Stomach (tissue), 9 donors: ENCODE measurements around the gene RARG. TPM values are rescaled to one million over a fixed set of nuclear protein-coding genes. Genes with fewer than 3 reads are reported as not detected.

ENCODE experiments used
- DNase-seq, 2 donors: peaks; one replicate each; pipeline versions ENCODE4 v3.0.0 to v3.0.0-alpha.2; 2013 to 2019
- H3K27ac ChIP-seq, 5 donors: fragments of 200-600 bp in 4 of 5; sonication (generic) in 4 of 5; one replicate each; pipeline ENCODE4 v1.5.1; 2013 to 2019; ENCODE audit warnings: mild to moderate bottlenecking in 1 of 5, moderate library complexity in 1 of 5
- H3K27me3 ChIP-seq, 3 donors: fragments of 200-600 bp; sonication (generic); one replicate each; pipeline ENCODE4 v1.5.1; 2017 to 2019; ENCODE audit warnings: mixed run types in 1 of 3
- H3K36me3 ChIP-seq, 4 donors: fragments of 200-600 bp; sonication (generic); 1 replicate in 3 of 4; 2 replicates in 1 of 4; pipeline ENCODE4 v1.5.1; 2016 to 2019
- H3K4me1 ChIP-seq, 4 donors: fragments of 200-600 bp; sonication (generic); one replicate each; pipeline ENCODE4 v1.5.1; 2016 to 2019
- H3K4me3 ChIP-seq, 4 donors: fragments of 200-600 bp; sonication (generic) in 3 of 4; one replicate each; pipeline ENCODE4 v1.5.1; 2016 to 2019; ENCODE audit warnings: mild to moderate bottlenecking in 1 of 4
- H3K9me3 ChIP-seq, 4 donors: fragments of 200-600 bp; sonication (generic); one replicate each; pipeline ENCODE4 v1.5.1; 2016 to 2019
- EP300 ChIP-seq: sonication (generic); formaldehyde crosslinking; IDR thresholded peaks from one replicate; pipeline ENCODE4 v1.6.1; 2017; ENCODE audit warnings: antibody characterized with exemption
- POLR2A ChIP-seq, 4 donors: fragments of 450-650 bp; IDR thresholded peaks; one replicate each; pipeline ENCODE4 v1.6.1; 2016; ENCODE audit warnings: antibody characterized with exemption in 4 of 4, control low read depth in 2 of 4, mild to moderate bottlenecking in 1 of 4, moderate library complexity in 1 of 4
- POLR2AphosphoS5 ChIP-seq, 3 donors: sonication (generic); formaldehyde crosslinking; IDR thresholded peaks; one replicate each; pipeline ENCODE4 v1.6.1; 2016; ENCODE audit warnings: antibody characterized with exemption in 3 of 3
- WGBS, 5 donors: extraction: QIAGEN DNeasy Blood & Tissue Kit in 3 of 5; methylation state at CpG; one replicate each; pipeline versions ENCODE4 v1.1.5 to v1.1.7; 2013 to 2018; 5-methylcytosine and 5-hydroxymethylcytosine counted together
- intact Hi-C: fragments of 100-400 bp; cut with DNase I; formaldehyde crosslinking; loops from one replicate; pipeline ENCODE4 v1.15.1; 2023; ENCODE audit warnings: low total_unique reads
- polyA plus RNA-seq, 3 donors: library from polyadenylated mRNA; stranded (reverse); fragments of 200-250 nt; gene quantifications; one replicate each; pipeline ENCODE4 v1.2.3, GENCODE V29; 2013
- total RNA-seq, 5 donors: library from RNA; depleted of rRNA; stranded (reverse); fragments of >200 nt; gene quantifications; one replicate each; pipeline versions ENCODE4 v1.1.0 to v1.2.3, GENCODE V29; 2014 to 2016
- TF ChIP-seq, protein P1 (sequence below), 7 experiments: fragments of 450-650 bp in 4 of 7; fragments of 200-600 bp in 3 of 7; sonication (generic) in 3 of 7; IDR thresholded peaks; one replicate each; pipeline ENCODE4 v1.5.1; 2016 to 2019; ENCODE audit warnings: antibody characterized with exemption in 7 of 7, control low read depth in 2 of 7, mild to moderate bottlenecking in 1 of 7
- donor health status: healthy with polysubstance abuse.
- donor health status: Bipolar disorder and iron deficiency.
- donor health status: healthy.

RARG gene
- total and polyA plus RNA-seq, 8 donors = 2.0 to 37.7 (median 9.6) TPM

DNA sequence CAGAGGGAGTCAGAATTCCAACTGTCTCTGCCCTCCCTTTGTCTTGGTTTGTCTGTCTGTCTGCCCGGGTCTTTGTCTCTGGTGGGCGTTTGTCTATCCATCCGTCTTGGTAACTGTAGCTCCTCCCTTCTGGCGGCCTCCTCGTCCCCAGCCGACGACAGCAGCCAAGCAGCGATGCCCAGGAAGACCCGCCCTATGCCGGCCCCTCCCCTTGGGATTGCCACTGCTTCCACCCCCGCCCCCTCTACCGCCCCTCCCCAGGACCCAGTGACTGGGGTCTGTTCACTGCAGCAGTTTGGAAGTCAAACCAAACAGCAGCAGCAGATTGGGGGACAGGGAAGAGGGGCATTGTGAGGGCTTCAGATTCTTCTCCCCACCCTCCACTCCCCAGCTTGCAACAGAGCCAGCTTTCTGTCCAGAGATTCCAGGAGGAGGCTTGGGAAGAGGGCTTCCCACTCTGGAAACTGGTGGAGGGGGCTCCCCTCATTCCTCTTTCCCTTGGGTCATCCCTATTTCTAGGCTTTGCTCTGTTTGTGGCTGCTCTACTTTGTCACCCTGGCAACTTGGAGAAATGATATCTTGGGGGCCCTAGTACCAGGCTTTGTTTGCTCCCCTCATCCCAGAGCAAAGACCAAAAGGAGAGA lies 2.4 kb upstream of the RARG start:
- WGBS, 5 donors = 3 to 19% (median 11%) methylated on average over 10 to 12 of the region's 12 CpGs
- peak overlapping the region in 2 of 5 donors; percentile 8 to 89 for H3K27ac ChIP-seq

DNA sequence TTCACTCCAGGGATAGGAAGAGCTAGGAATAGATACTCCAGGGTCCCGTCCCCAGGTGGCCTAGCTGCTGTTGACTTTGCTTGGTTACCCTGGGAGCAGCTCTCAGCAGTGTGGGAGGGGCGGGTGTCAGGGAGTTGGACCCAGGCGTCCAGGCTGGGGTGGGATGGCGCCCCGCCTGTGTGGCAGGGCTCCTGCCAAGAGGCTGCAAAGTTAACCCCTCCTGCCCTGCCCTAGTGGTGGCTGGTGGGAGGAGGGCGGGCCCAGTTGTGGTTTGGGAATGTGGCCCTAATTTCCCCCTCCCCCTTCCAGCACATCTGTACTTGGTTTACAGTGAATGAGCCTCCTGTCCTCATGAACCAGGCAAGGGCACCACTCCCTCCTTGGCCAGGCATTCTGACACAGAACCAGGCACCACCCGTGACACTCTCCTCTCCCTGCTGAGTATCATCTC lies 1.7 kb upstream of the RARG start:
- Histone ChIP-seq H3K4me3 (peak overlapping the region in 1 of 4 donors; percentile 68), H3K9me3 (no peaks in the 10 kb centered on the region), H3K4me1 (peaks cover 28 to 58% (median 50%) of the 10 kb centered on the region in 4 donors), H3K27ac (peak overlapping the region in 3 of 5 donors; percentile 78 to 90 (median 89)), H3K27me3 (peaks cover 0 to 12% (median 0%) of the 10 kb centered on the region in 3 donors), H3K36me3 (no peaks in the 10 kb centered on the region)
- WGBS, 5 donors = 21 to 39% (median 30%) methylated on average over 6 to 7 of the region's 7 CpGs
- DNase-seq = peak in 1 of 2 donors; percentile 49
- intact Hi-C loops = no loop called here
- no peak for TF ChIP-seq POLR2A (IDR thresholded peaks at IDR 0.05)
- no peak for TF ChIP-seq POLR2AphosphoS5 (IDR thresholded peaks at IDR 0.05)
- TF ChIP-seq EP300 = no peak
- TF ChIP-seq, protein P1, sequence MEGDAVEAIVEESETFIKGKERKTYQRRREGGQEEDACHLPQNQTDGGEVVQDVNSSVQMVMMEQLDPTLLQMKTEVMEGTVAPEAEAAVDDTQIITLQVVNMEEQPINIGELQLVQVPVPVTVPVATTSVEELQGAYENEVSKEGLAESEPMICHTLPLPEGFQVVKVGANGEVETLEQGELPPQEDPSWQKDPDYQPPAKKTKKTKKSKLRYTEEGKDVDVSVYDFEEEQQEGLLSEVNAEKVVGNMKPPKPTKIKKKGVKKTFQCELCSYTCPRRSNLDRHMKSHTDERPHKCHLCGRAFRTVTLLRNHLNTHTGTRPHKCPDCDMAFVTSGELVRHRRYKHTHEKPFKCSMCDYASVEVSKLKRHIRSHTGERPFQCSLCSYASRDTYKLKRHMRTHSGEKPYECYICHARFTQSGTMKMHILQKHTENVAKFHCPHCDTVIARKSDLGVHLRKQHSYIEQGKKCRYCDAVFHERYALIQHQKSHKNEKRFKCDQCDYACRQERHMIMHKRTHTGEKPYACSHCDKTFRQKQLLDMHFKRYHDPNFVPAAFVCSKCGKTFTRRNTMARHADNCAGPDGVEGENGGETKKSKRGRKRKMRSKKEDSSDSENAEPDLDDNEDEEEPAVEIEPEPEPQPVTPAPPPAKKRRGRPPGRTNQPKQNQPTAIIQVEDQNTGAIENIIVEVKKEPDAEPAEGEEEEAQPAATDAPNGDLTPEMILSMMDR (IDR thresholded peaks at IDR 0.05) = no peak

More for the DNA sequence above, 2.4 kb upstream of the RARG start:
- Histone ChIP-seq H3K9me3 (no peaks in the 10 kb centered on the region), H3K4me3 (no peak overlapping the region), H3K27me3 (peaks cover 0 to 12% (median 0%) of the 10 kb centered on the region in 3 donors), H3K4me1 (peaks cover 28 to 51% (median 46%) of the 10 kb centered on the region in 4 donors), H3K36me3 (no peaks in the 10 kb centered on the region)
- TF ChIP-seq, protein P1 (IDR thresholded peaks at IDR 0.05) = no peak
- TF ChIP-seq EP300 = no peak
- no peak for TF ChIP-seq POLR2A (IDR thresholded peaks at IDR 0.05)
- DNase-seq = peak in 1 of 2 donors; percentile 78
- intact Hi-C loops = no loop called here

DNA sequence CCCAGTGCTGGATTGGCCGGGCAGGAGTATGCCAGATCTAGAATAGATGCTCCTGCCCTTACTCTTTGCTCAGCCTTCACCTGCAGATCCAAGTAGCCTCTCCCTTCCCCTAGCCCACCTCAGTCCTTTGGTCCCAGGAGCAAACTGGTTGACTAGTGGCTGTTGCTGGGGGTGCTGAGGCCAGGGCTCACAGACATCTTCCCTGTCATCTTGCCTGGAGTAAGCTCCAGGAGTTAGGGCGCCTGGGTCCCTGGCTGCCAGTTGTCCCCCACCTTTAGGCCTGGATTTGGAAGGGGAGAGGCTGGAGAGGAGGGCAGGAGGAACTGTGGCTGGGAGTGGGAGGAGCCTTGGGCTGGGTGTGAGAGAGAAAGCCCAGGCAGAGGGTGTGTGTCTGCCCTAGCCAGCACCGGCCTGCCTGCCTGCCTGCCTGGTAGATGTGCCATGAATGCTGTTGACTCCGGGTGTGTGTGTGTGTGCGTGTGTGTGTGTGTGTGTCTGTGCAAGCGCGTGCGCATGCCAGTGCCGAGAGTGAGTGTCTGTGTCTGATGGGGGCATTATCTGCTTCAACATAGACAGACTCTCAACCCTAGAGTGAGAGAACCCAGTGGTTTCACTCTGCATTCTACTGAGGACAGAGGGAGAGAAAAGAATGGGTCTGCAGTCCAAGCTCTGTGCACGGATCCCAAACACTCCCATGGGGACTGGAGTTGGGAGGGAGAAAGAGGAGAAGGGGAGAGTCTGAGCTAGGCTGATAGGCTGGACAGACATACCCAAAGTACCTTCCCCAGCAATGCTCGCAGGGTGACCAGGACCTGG lies 845 bp upstream of the RARG start:
- Histone ChIP-seq H3K36me3 (peaks cover 0 to 6% (median 2%) of the 10 kb centered on the region in 4 donors), H3K4me1 (peaks cover 28 to 62% (median 51%) of the 10 kb centered on the region in 4 donors), H3K27me3 (peaks cover 0 to 12% (median 0%) of the 10 kb centered on the region in 3 donors), H3K4me3 (peak overlapping the region; percentile 57 to 73 (median 66)), H3K9me3 (no peaks in the 10 kb centered on the region), H3K27ac (peak overlapping the region; percentile 58 to 90 (median 89))
- DNase-seq = peak; percentile 70 to 87
- no peak for TF ChIP-seq POLR2A (IDR thresholded peaks at IDR 0.05)
- no peak for TF ChIP-seq EP300
- no peak for TF ChIP-seq POLR2AphosphoS5 (IDR thresholded peaks at IDR 0.05)
- TF ChIP-seq, protein P1 (IDR thresholded peaks at IDR 0.05) = no peak
- 11 to 17% (median 14%) methylated on average over 9 to 11 of the region's 11 CpGs for WGBS, 5 donors
- intact Hi-C loops = no loop called here

DNA sequence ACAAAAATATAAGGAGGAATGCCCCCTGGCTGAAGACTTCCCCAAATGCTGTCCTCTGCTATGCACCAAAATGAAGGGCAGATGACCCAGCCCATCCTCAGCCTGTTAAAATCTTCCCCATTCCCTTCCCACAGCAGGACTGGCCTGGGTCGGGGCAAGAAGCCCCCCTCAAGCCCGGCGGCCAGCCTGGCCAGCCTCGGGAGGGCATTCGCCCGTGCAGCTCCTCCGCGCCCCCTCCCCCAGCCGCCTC lies 413 bp downstream of the RARG start:
- Histone ChIP-seq H3K4me3 (peak overlapping the region; percentile 57 to 73 (median 66)), H3K9me3 (no peaks in the 10 kb centered on the region), H3K36me3 (peaks cover 6 to 19% (median 15%) of the 10 kb centered on the region in 4 donors), H3K27ac (peak overlapping the region; percentile 78 to 90 (median 89)), H3K4me1 (peaks cover 28 to 64% (median 51%) of the 10 kb centered on the region in 4 donors), H3K27me3 (peaks cover 0 to 12% (median 0%) of the 10 kb centered on the region in 3 donors)
- WGBS, 5 donors = 0 to 4% (median 1%) methylated on average over 7 to 9 of the region's 9 CpGs
- TF ChIP-seq, protein P1 (IDR thresholded peaks at IDR 0.05) = no peak
- no peak for TF ChIP-seq POLR2A (IDR thresholded peaks at IDR 0.05)
- TF ChIP-seq EP300 = no peak
- TF ChIP-seq POLR2AphosphoS5 (IDR thresholded peaks at IDR 0.05) = no peak
- no peak for DNase-seq
- intact Hi-C loops = no loop called here
